ENCODE data around the gene BMERB1.
"Not testable (repeated sequence)": the region's sequence is repeated elsewhere in the genome, so short reads cannot be mapped to it uniquely, and the experiment has no call there.

The BMERB1 gene

DNA sequence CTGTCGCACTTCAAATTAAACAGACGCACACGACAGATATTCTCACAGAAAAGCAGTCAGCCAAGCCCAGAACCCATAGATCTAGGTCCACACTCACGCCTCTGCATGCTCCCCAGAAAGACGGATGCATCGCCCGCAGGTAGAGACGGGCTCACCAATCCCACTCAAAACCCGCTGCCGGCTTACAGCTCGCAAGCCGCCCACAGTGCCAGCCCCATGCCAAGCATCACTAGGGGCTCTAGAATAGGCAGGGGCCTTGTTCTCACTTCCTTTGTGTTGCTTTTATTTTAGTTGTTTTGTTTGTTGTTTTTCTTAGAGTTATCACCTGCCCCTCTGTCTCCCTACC, 336 bp upstream of the BMERB1 start:
- peak overlapping the region; percentile 61 for H3K4me3 ChIP-seq (ENCODE audit: low read depth, low read length)
- DNase-seq (ENCODE audit: low read depth), result no peak
- TF ChIP-seq, protein P1, sequence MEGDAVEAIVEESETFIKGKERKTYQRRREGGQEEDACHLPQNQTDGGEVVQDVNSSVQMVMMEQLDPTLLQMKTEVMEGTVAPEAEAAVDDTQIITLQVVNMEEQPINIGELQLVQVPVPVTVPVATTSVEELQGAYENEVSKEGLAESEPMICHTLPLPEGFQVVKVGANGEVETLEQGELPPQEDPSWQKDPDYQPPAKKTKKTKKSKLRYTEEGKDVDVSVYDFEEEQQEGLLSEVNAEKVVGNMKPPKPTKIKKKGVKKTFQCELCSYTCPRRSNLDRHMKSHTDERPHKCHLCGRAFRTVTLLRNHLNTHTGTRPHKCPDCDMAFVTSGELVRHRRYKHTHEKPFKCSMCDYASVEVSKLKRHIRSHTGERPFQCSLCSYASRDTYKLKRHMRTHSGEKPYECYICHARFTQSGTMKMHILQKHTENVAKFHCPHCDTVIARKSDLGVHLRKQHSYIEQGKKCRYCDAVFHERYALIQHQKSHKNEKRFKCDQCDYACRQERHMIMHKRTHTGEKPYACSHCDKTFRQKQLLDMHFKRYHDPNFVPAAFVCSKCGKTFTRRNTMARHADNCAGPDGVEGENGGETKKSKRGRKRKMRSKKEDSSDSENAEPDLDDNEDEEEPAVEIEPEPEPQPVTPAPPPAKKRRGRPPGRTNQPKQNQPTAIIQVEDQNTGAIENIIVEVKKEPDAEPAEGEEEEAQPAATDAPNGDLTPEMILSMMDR (IDR thresholded peaks at IDR 0.05; ENCODE audit: low read depth, low read length, missing control alignments), result no peak
- in situ Hi-C loops (cut with HindIII; ENCODE audit: low sequenced_read_pairs), result no loop called here

DNA sequence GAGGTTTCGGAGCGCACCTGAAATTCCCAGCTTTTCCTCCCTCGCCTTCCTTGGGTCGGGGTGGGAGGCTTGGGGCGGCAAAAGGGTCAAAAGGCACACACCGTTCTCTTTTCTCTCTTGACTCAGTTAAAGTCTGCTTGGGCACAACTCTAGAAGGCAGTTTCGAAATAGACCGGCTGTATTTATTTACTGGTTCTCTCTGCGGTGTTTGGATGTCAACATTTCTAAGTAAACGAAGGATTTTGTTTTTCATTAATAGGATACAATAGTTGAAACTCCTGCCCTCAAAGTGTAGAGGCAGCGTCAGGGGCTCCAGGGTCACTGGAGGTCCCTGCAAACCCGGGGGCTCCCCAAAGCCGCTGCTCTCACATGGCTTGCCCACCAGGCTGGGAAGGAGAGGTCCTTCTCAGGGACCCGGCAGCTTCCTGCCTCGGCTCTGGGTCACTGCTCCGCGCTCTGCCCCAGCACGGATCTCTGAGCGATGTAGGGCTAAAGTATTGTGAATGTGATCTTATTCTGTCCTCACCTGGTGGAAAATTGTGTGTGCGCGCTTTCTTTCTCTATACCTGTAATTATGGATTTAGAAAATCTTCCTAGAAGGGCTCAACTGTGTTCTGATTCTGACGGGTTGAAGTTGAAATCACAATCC, 952 bp downstream of the BMERB1 start:
- TF ChIP-seq, protein P1 (IDR thresholded peaks at IDR 0.05; ENCODE audit: low read depth, low read length, missing control alignments), result no peak
- peak overlapping the region; percentile 61 for H3K4me3 ChIP-seq (ENCODE audit: low read depth, low read length)
- DNase-seq (ENCODE audit: low read depth), result no peak
- in situ Hi-C loops (cut with HindIII; ENCODE audit: low sequenced_read_pairs), result no loop called here

DNA sequence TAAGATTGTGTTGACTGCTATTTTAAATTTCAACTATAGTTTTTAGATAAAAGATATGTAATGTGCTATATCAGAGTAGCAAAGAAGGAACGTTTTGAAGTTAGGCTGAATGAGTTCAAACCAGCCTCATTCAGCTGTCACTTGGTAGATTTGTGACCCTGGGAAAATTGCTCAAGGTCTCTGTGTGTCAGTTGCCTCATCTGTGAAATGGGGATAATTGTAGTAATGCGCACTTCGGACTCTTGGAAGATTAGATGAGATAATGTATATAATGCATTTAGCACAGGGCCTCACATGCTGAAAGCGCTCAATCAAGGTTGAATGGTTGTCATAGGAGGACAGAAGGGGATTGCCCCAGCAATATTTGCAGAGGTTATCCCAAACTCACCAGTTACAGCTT, 4.7 kb downstream of the BMERB1 start:
- in situ Hi-C loops (cut with HindIII; ENCODE audit: low sequenced_read_pairs), result no loop called here
- TF ChIP-seq, protein P1 (IDR thresholded peaks at IDR 0.05; ENCODE audit: low read depth, low read length, missing control alignments), result no peak
- DNase-seq (ENCODE audit: low read depth), result no peak
- H3K4me3 ChIP-seq (ENCODE audit: low read depth, low read length), result no peak overlapping the region

DNA sequence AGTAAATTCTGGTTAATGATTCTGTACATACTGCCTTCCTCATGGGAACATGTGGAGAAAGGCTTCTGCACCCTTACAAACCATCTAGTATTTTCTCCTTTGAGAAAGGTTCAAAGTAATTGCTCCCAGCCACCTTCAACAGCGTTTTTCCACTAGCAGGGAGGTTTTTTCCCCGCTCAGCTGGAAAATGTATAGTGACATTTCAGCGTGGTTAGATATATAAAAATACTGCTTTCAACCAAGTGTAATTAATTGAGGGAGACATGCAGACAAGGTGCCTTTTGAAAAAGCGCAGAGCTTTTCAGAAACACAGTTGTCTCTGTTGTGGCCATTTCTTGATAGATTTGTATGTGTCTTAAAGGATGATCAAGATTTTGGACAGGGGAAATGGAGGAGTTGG, 5.1 kb downstream of the BMERB1 start:
- in situ Hi-C loops (cut with HindIII; ENCODE audit: low sequenced_read_pairs), result no loop called here
- no peak overlapping the region for H3K4me3 ChIP-seq (ENCODE audit: low read depth, low read length)
- no peak for DNase-seq (ENCODE audit: low read depth)
- TF ChIP-seq, protein P1 (IDR thresholded peaks at IDR 0.05; ENCODE audit: low read depth, low read length, missing control alignments), result no peak

DNA sequence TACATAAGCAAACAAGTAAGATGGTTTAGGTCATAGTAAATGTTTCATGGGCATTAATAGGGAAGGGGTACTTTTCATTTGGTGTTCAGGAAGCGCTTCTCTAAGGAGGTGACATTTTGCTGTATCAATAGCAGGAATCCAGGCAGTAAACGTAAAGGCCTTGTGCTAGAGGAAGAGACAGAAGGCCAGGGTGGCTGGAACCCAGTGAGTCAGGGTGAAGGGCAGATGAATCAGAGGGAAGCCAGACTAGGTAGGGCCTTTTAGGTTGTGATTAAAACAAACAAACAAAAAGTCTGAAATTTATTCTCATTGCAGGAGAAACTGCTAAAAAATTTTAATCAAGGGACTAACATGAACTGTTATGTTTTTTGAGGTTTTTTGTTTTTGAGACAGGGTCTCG, 6.5 kb downstream of the BMERB1 start:
- in situ Hi-C loops (cut with HindIII; ENCODE audit: low sequenced_read_pairs), result no loop called here
- TF ChIP-seq, protein P1 (IDR thresholded peaks at IDR 0.05; ENCODE audit: low read depth, low read length, missing control alignments), result no peak
- H3K4me3 ChIP-seq (ENCODE audit: low read depth, low read length), result no peak overlapping the region

DNA sequence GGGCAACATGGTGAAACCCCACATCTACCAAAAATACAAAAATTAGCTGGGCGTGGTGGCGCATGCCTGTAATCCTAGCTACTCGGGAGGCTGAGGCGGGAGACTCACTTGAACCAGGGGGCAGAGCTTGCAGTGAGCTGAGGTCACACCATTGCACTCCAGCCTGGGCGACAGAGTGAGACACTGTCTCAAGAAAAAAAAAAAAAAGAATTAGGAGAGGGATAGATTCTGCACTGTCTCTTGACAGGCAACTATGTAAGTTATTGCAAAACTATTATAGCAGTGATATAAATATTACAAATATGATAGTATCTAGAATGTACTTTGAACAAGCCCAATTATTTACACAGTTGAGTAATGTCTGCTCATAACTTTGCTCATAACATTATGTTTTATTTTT, 7.8 kb downstream of the BMERB1 start:
- H3K4me3 ChIP-seq (ENCODE audit: low read depth, low read length); DNase-seq (ENCODE audit: low read depth); in situ Hi-C loops (cut with HindIII; ENCODE audit: low sequenced_read_pairs): not testable (repeated sequence)

More for the DNA sequence above, 6.5 kb downstream of the BMERB1 start:
- no peak for DNase-seq (ENCODE audit: low read depth)

DNA sequence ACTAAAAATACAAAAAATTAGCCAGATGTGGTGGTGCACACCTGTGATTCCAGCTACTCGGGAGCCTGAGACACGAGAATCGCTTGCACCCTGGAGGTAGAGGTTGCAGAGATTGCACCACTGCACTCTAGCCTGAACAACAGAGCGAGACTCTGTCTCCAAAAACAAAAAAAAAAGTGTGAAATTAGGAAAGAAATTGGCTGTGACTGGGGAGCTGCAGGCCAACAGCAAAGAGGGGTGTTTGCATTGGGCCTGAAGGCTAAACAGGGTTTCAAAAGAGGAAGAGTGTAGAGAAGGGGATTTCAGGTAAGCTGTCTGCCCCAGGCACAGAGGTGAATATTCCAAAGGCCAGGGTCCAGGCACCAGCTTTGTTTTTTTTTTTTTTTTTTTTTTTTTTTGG, 9.4 kb downstream of the BMERB1 start:
- TF ChIP-seq, protein P1 (IDR thresholded peaks at IDR 0.05; ENCODE audit: low read depth, low read length, missing control alignments), result no peak
- H3K4me3 ChIP-seq (ENCODE audit: low read depth, low read length), result no peak overlapping the region
- DNase-seq (ENCODE audit: low read depth), result no peak
- in situ Hi-C loops (cut with HindIII; ENCODE audit: low sequenced_read_pairs), result no loop called here
